K562 (cell line): ENCODE data around the gene TFAP2D. TPM values are rescaled to one million over a fixed set of nuclear protein-coding genes. Genes with fewer than 3 reads are reported as not detected.
A peak's percentile ranks its signal among the peaks of the same experiment; 100 is the strongest.

Experiments
- ATAC-seq: fragments of 200-7000 bp; cut with Tn5 transposase; 3 replicates; pipeline ENCODE4 v1.9.1; 2020; ENCODE audit warnings: moderate library complexity
- BruUV-seq: library from RNA; stranded (reverse); fragments of 400-500 nt; replicated peaks from 2 replicates; lab custom pipeline; 2021; lab: Mats Ljungman, UMichigan
- CTCF ChIA-PET: fragments of 300-600 bp; formaldehyde crosslinking; extraction: SDS; loops from one replicate; lab custom pipeline; 2021; ENCODE audit warnings: low intra/inter-chr PET ratio; lab: Yijun Ruan, JAX
- POLR2A ChIA-PET: fragments of 300-600, 350-650 bp; sonication (Branson Sonifier 250); formaldehyde crosslinking; extraction: SDS; loops from one replicate; lab custom pipeline; 2021; ENCODE audit warnings: antibody characterized with exemption, inconsistent platforms; lab: Yijun Ruan, JAX
- DNase-seq, 4 experiments: peaks; one replicate each; pipeline versions ENCODE4 v3.0.0 to v3.0.0-alpha.2; 2011 to 2018; ENCODE audit warnings: low spot score in 3 of 4, mixed read lengths in 3 of 4; ENCODE audit errors: extremely low read depth in 1 of 4
- FAIRE-seq: peaks from 2 replicates; lab custom pipeline; 2011; peaks lifted over from hg19 to GRCh38; lab: Jason Lieb, UNC
- H2AFZ ChIP-seq: 2 replicates; pipeline ENCODE4 v1.6.0; 2011; ENCODE audit warnings: low read depth, low read length, control low read depth, inconsistent platforms
- H3K27ac ChIP-seq: fragments of 200-600 bp; 3 replicates; pipeline ENCODE4 v1.8.0; 2011; ENCODE audit warnings: low read depth, mild to moderate bottlenecking, control low read depth, inconsistent platforms, low read length, moderate library complexity, mixed read lengths; ENCODE audit errors: extremely low read depth
- H3K27me3 ChIP-seq, 2 experiments: fragments of 300-600 bp in 1 of 2; 2 replicates in 1 of 2; 3 replicates in 1 of 2; pipeline versions ENCODE4 v1.6.0 to v1.8.0; 2011; ENCODE audit warnings: inconsistent platforms in 2 of 2, low read length in 2 of 2, mild to moderate bottlenecking in 1 of 2, mixed read lengths in 1 of 2, moderate library complexity in 1 of 2; ENCODE audit not compliant: control insufficient read depth in 2 of 2, insufficient read depth in 2 of 2
- H3K36me3 ChIP-seq: fragments of 300-600 bp; 3 replicates; pipeline ENCODE4 v1.8.0; 2011; ENCODE audit warnings: mild to moderate bottlenecking, low read length, inconsistent platforms; ENCODE audit not compliant: control insufficient read depth, insufficient read depth
- H3K4me1 ChIP-seq, 2 experiments: fragments of 200-600 bp in 1 of 2; replicated peaks in 1 of 2; 2 replicates in 1 of 2; 3 replicates in 1 of 2; pipeline versions ENCODE4 v1.5.1 to v1.8.0; 2011; ENCODE audit warnings: inconsistent platforms in 2 of 2, low read length in 2 of 2, mild to moderate bottlenecking in 1 of 2, mixed read lengths in 1 of 2, moderate library complexity in 1 of 2; ENCODE audit not compliant: control insufficient read depth in 2 of 2, insufficient read depth in 2 of 2
- H3K4me2 ChIP-seq: 2 replicates; pipeline ENCODE4 v1.6.1; 2011; ENCODE audit warnings: low read length, control low read depth, inconsistent platforms, mixed read lengths; ENCODE audit not compliant: insufficient read depth
- H3K4me3 ChIP-seq: fragments of 200-600 bp; sonication (generic), shearing (Covaris generic); 2 replicates; pipeline ENCODE4 v1.5.1; 2016; ENCODE audit warnings: control low read depth, inconsistent platforms
- H3K79me2 ChIP-seq: fragments of 200-600 bp; 3 replicates; pipeline ENCODE4 v1.8.0; 2011; ENCODE audit warnings: low read length, inconsistent platforms; ENCODE audit not compliant: control insufficient read depth, insufficient read depth
- H3K9ac ChIP-seq, 2 experiments: 2 replicates each; pipeline versions ENCODE4 v1.6.0 to v1.6.1; 2011; ENCODE audit warnings: low read depth in 2 of 2, low read length in 2 of 2, control low read depth in 1 of 2, inconsistent platforms in 1 of 2, mild to moderate bottlenecking in 1 of 2, mixed read lengths in 1 of 2; ENCODE audit not compliant: insufficient read depth in 1 of 2
- H3K9me1 ChIP-seq: one replicate; pipeline ENCODE4 v1.6.0; 2011; ENCODE audit warnings: inconsistent platforms, mild to moderate bottlenecking, low read length, moderate library complexity; ENCODE audit not compliant: control insufficient read depth, insufficient read depth
- H3K9me3 ChIP-seq: replicated peaks from 2 replicates; pipeline ENCODE4 v1.5.1; 2011; ENCODE audit warnings: low read depth, low read length, inconsistent platforms; ENCODE audit not compliant: control insufficient read depth, insufficient read depth
- H4K20me1 ChIP-seq: replicated peaks from 2 replicates; pipeline ENCODE4 v1.6.1; 2011; ENCODE audit warnings: low read length, inconsistent platforms, mixed read lengths; ENCODE audit not compliant: control insufficient read depth, insufficient read depth
- ATF7 ChIP-seq: fragments of 450-650 bp; IDR thresholded peaks from 2 replicates; pipeline ENCODE4 v1.7.1; 2014; ENCODE audit warnings: mild to moderate bottlenecking, moderate library complexity
- DACH1 ChIP-seq: fragments of 450-650 bp; IDR thresholded peaks from 2 replicates; pipeline ENCODE4 v1.6.1; 2018; ENCODE audit not compliant: partially characterized antibody
- E4F1 ChIP-seq: fragments of 250-450 bp; sonication (Bioruptor Pico); IDR thresholded peaks from 2 replicates; pipeline ENCODE4 v1.5.0; 2021; ENCODE audit warnings: mild to moderate bottlenecking, borderline replicate concordance
- EHMT2 ChIP-seq: fragments of 450-650 bp; IDR thresholded peaks from 2 replicates; pipeline ENCODE4 v1.6.1; 2018; ENCODE audit warnings: antibody characterized with exemption
- ETV1 ChIP-seq: fragments of 450-650 bp; conservative IDR thresholded peaks from 2 replicates; pipeline ENCODE4 v1.6.1; 2016; ENCODE audit warnings: missing genetic modification characterization, control low read depth, low read depth, missing compliant biosample characterization
- HDAC3 ChIP-seq: fragments of 450-650 bp; IDR thresholded peaks from 2 replicates; pipeline ENCODE4 v1.6.1; 2018; ENCODE audit warnings: borderline replicate concordance, mild to moderate bottlenecking, moderate library complexity; ENCODE audit not compliant: partially characterized antibody
- MAFG ChIP-seq: fragments of 450-650 bp; conservative IDR thresholded peaks from 2 replicates; pipeline ENCODE4 v1.6.1; 2016; ENCODE audit warnings: missing genetic modification characterization, missing compliant biosample characterization
- NR1H2 ChIP-seq: sonication (generic); formaldehyde crosslinking; IDR thresholded peaks from 2 replicates; pipeline ENCODE4 v1.4.0; 2020; ENCODE audit warnings: mild to moderate bottlenecking, missing genetic modification reagents
- PHF8 ChIP-seq: fragments of 200-600 bp; sonication (generic); IDR thresholded peaks from 2 replicates; pipeline ENCODE4 v1.6.1; 2012; ENCODE audit warnings: mixed run types, mild to moderate bottlenecking, inconsistent platforms, low read length, moderate library complexity, borderline replicate concordance
- SETDB1 ChIP-seq: IDR thresholded peaks from one replicate; pipeline ENCODE4 v1.6.1; 2012; ENCODE audit warnings: low read length, control low read depth, inconsistent platforms
- ZNF217 ChIP-seq: sonication (generic); formaldehyde crosslinking; IDR thresholded peaks from 2 replicates; pipeline ENCODE4 v1.8.0; 2022; ENCODE audit warnings: mild to moderate bottlenecking, missing genetic modification reagents
- ZNF318 ChIP-seq, 2 experiments: fragments of 450-650 bp; IDR thresholded peaks; 2 replicates each; pipeline ENCODE4 v1.6.1; 2016; ENCODE audit warnings: mild to moderate bottlenecking in 2 of 2, borderline replicate concordance in 1 of 2, low read depth in 1 of 2, moderate library complexity in 1 of 2
- WGBS: fragments of 100-300 bp; shearing (Covaris generic); methylation state at CpG from one replicate; pipeline ENCODE4 v1.1.6; 2016; ENCODE audit warnings: low coverage, mixed read lengths; ENCODE audit not compliant: insufficient coverage; ENCODE audit errors: missing lambda C conversion rate; 5-methylcytosine and 5-hydroxymethylcytosine counted together
- in situ Hi-C: fragments of 300-500 bp; cut with MboI; formaldehyde crosslinking; loops from 4 replicates; pipeline ENCODE4 v1.15.0; 2018; ENCODE audit warnings: inconsistent platforms, mixed read lengths
- intact Hi-C: fragments of 100-400 bp; cut with micrococcal nuclease; formaldehyde crosslinking; loops from 2 replicates; pipeline ENCODE4 v1.14.2; 2022
- polyA plus RNA-seq, 8 experiments: library from polyadenylated mRNA; depleted of rRNA in 4 of 8; stranded (reverse) in 5 of 8; unstranded in 3 of 8; fragments of >200 nt; fragmentation: Nextera tagmentation in 2 of 8; fragmentation: Illumina TruSeq in 1 of 8; extraction: Ambion mirVana in 2 of 8; extraction: Trizol in 1 of 8; gene quantifications; 2 replicates each; pipeline versions ENCODE4 v1.2.1 to v1.2.3, GENCODE V29; 2011 to 2014; ENCODE audit warnings: inconsistent platforms in 1 of 8, missing spikeins in 1 of 8
- total RNA-seq, 7 experiments: library from RNA; depleted of rRNA in 6 of 7; stranded (reverse); fragments of >200 nt in 6 of 7; fragmentation: Illumina TruSeq in 2 of 7; extraction: Trizol in 2 of 7; gene quantifications; 2 replicates each; pipeline versions ENCODE4 v1.2.1 to v1.2.3, GENCODE V29; 2011 to 2021; ENCODE audit warnings: low replicate concordance in 1 of 7

Gene TFAP2D
- total and polyA plus RNA-seq, 9 of the 15 experiments (the other 6 are each of a cell fraction or from before 2014, with no cell fraction given): not detected

GRCh38 chr6:50720623-50721022 is 7.3 kb downstream of the TFAP2D start (continued):
- TF ChIP-seq PHF8 (no peak), HDAC3 (no peak), EHMT2 (peak; percentile 90)

- POLR2A ChIA-PET: no interaction called here
- TF ChIP-seq DACH1: no peak
- TF ChIP-seq NR1H2 (CRISPR knock-in tag): no peak
- TF ChIP-seq ZNF318 (IDR thresholded peaks at IDR 0.05; ENCODE audit: borderline replicate concordance in 1 of 2, low read depth in 1 of 2): no peak
- no peak for TF ChIP-seq E4F1 (CRISPR knock-in tag)
- TF ChIP-seq SETDB1: no peak
- no peak for TF ChIP-seq ZNF217 (CRISPR knock-in tag)
- no peak for TF ChIP-seq ATF7
- no peak for TF ChIP-seq MAFG
- no peak for TF ChIP-seq ETV1
Observed at GRCh38 chr6:50721978-50722377, 8.7 kb downstream of the TFAP2D start.

More at GRCh38 chr6:50721978-50722377, 8.7 kb downstream of the TFAP2D start:
- Histone ChIP-seq H3K4me3 (no peak overlapping the region), H3K36me3 (no peaks in the 10 kb centered on the region), H3K27me3 (peaks cover 0 to 9% of the 10 kb centered on the region in 2 experiments; a peak in 3 of 5 replicates), H3K9me1 (no peaks in the 10 kb centered on the region), H2AFZ (no peak overlapping the region), H3K4me2 (no peak overlapping the region), H3K79me2 (no peaks in the 10 kb centered on the region), H3K9me3 (no peaks in the 10 kb centered on the region), H4K20me1 (no peaks in the 10 kb centered on the region), H3K9ac (no peak overlapping the region), H3K4me1 (no peaks in the 10 kb centered on the region), H3K27ac (no peak overlapping the region)
- no peak for FAIRE-seq
- WGBS: under 1% methylated on average over 19 of the region's 19 CpGs
- ATAC-seq: no peak
- in situ Hi-C loops (no loop called here), intact Hi-C loops (no loop called here)
- DNase-seq: no peak
- BruUV-seq: no TSS peak
- CTCF ChIA-PET: no interaction called here
